ENCODE results near the gene KCTD2. TPM values are rescaled to one million over a fixed set of nuclear protein-coding genes. Genes with fewer than 3 reads are reported as not detected.
"Not testable (repeated sequence)": the region's sequence is repeated elsewhere in the genome, so short reads cannot be mapped to it uniquely, and the experiment has no call there.

Gene KCTD2
- polyA plus RNA-seq, 1 experiment = 36.0 TPM

DNA sequence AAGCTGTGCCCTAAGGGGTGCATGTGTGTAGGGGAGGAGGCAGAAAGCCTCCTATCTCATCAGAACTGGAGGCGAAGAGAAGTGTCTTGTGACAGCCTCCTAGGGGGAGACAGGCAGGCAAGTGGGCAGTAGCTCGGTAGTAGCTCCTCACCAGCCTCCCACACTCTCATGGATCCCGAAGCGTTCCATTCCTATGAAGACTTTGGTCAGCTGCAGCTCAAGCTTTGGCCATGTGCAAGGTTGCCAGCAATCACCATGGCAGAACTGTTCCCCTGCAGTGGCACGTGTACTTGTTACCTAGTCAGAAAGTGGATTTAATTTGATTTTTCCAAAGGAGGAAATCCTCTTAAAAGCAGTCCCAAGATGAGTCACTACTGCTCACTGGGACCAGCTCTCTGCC lies 27.9 kb upstream of the KCTD2 start:
- no peak for DNase-seq (ENCODE audit: low read depth, low spot score)
- Histone ChIP-seq H3K27ac (ENCODE audit: low read depth, low read length) (no peak overlapping the region), H3K27me3 (ENCODE audit: control insufficient read depth, insufficient read depth, low read length) (no peaks in the 10 kb centered on the region), H3K9me3 (ENCODE audit: control insufficient read depth, insufficient read depth, low read length) (no peaks in the 10 kb centered on the region), H3K4me3 (ENCODE audit: low read depth, low read length) (no peak overlapping the region)
- TF ChIP-seq, protein P1, sequence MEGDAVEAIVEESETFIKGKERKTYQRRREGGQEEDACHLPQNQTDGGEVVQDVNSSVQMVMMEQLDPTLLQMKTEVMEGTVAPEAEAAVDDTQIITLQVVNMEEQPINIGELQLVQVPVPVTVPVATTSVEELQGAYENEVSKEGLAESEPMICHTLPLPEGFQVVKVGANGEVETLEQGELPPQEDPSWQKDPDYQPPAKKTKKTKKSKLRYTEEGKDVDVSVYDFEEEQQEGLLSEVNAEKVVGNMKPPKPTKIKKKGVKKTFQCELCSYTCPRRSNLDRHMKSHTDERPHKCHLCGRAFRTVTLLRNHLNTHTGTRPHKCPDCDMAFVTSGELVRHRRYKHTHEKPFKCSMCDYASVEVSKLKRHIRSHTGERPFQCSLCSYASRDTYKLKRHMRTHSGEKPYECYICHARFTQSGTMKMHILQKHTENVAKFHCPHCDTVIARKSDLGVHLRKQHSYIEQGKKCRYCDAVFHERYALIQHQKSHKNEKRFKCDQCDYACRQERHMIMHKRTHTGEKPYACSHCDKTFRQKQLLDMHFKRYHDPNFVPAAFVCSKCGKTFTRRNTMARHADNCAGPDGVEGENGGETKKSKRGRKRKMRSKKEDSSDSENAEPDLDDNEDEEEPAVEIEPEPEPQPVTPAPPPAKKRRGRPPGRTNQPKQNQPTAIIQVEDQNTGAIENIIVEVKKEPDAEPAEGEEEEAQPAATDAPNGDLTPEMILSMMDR (IDR thresholded peaks at IDR 0.05; ENCODE audit: low read depth, low read length) = no peak
- ChIA-PET CTCF (interaction anchor here (0.8 to 1.5 kb wide), 3 partner anchors 57 to 183 kb away, joined by 3 to 4 read pairs (median 3); no protein-coding TSS in a partner anchor), POLR2A (interaction anchor here (0.7 kb wide), 2 partner anchors 35 to 497 kb away, joined by 5 to 8 read pairs; partner anchors contain the start of gene TSEN54)

DNA sequence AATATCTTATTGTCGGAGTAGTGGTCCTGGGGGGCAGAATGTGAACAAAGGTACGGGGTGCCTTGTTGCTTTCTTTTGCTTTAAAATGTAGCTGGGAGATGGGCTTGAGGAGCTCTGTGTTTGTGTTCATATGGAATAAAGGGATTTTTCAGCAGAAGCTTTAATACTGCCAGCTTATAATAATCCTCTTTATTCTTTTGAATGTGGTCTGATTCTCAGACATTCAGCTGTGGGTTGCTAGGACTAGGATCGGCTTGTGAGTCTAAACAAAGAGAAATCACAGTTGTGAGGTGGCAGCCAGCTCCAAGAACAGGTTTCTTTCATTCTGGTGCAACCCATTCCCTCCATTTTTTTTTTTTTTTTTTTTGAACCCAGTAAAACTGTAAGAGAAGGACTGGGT lies 27.3 kb upstream of the KCTD2 start:
- Histone ChIP-seq H3K9me3 (ENCODE audit: control insufficient read depth, insufficient read depth, low read length) (no peaks in the 10 kb centered on the region), H3K27me3 (ENCODE audit: control insufficient read depth, insufficient read depth, low read length) (no peaks in the 10 kb centered on the region), H3K4me3 (ENCODE audit: low read depth, low read length) (no peak overlapping the region), H3K27ac (ENCODE audit: low read depth, low read length) (no peak overlapping the region)
- TF ChIP-seq, protein P1 (IDR thresholded peaks at IDR 0.05; ENCODE audit: low read depth, low read length) = no peak
- ChIA-PET CTCF (interaction anchor here (0.6 to 1.5 kb wide), 4 partner anchors 58 to 726 kb away, joined by 3 to 4 read pairs (median 3); no protein-coding TSS in a partner anchor), POLR2A (interaction anchor here (0.7 kb wide), 2 partner anchors 36 to 497 kb away, joined by 5 to 8 read pairs; partner anchors contain the start of gene TSEN54)
- no peak for DNase-seq (ENCODE audit: low read depth, low spot score)

GRCh38 chr17:75020331-75021110 lies 26.5 kb upstream of the KCTD2 start:
- ChIA-PET CTCF (interaction anchor here (1.2 kb wide), 1 partner anchor 181 kb away, joined by 4 read pairs; no protein-coding TSS in a partner anchor), POLR2A (no interaction called here)
- TF ChIP-seq, protein P1 (IDR thresholded peaks at IDR 0.05; ENCODE audit: low read depth, low read length) = no peak

DNA sequence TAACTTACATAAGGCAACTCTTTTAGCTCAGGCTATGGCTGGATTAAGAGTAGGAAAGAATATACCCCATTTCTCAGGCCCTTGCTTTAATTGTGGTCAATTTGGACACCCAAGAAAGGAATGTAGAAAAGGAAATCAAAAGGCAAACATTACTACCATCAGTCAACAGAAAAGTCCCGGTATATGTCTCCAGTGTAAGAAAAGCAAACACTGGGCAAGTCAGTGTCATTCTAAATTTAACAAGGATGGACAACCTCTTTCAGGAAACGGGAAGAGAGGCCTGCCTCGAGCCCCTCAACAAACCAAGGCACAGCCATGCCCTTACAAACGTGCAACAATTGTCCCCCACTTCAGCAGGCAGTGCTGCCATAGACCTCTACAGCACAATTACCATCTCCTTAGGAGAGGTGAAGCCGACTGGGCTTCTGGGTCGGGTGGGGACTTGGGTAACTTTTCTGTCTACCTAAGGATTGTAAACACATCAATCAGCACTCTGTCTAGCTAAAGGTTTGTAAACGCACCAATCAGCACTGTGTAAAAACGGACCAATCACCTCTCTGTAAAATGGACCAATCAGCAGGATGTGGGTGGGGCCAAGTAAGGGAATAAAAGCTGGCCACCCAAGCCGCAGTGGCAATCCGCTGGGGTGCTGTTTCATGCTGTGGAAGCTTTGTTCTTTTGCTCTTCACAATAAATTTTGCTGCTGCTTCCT lies 22.2 kb upstream of the KCTD2 start:
- TF ChIP-seq, protein P1 (IDR thresholded peaks at IDR 0.05; ENCODE audit: low read depth, low read length) = no peak
- Histone ChIP-seq H3K27me3 (ENCODE audit: control insufficient read depth, insufficient read depth, low read length) (no peaks in the 10 kb centered on the region), H3K27ac (ENCODE audit: low read depth, low read length) (no peak overlapping the region), H3K4me3 (ENCODE audit: low read depth, low read length) (no peak overlapping the region), H3K9me3 (ENCODE audit: control insufficient read depth, insufficient read depth, low read length) (peaks cover 5% of the 10 kb centered on the region; the same call in 1 of the 2 replicates)
- POLR2A ChIA-PET = interaction anchor here (2.0 kb wide), 1 partner anchor 12 kb away, joined by 6 read pairs; the partner anchor contains the start of gene MRPL58
- CTCF ChIA-PET = interaction anchor here (0.6 to 2.3 kb wide), 2 partner anchors 12 to 63 kb away, joined by 3 to 10 read pairs; partner anchors contain the start of gene MRPL58
- no peak for DNase-seq (ENCODE audit: low read depth, low spot score)

More at GRCh38 chr17:75020331-75021110, 26.5 kb upstream of the KCTD2 start:
- no peak for DNase-seq (ENCODE audit: low read depth, low spot score)
- H3K27me3 ChIP-seq (ENCODE audit: control insufficient read depth, insufficient read depth, low read length) = no peaks in the 10 kb centered on the region
- H3K9me3 ChIP-seq (ENCODE audit: control insufficient read depth, insufficient read depth, low read length) = no peaks in the 10 kb centered on the region
- no peak overlapping the region for H3K4me3 ChIP-seq (ENCODE audit: low read depth, low read length)
- H3K27ac ChIP-seq (ENCODE audit: low read depth, low read length) = no peak overlapping the region

GRCh38 chr17:75025398-75025734 lies 21.7 kb upstream of the KCTD2 start:
- H3K9me3 ChIP-seq (ENCODE audit: control insufficient read depth, insufficient read depth, low read length) = peaks cover 10% of the 10 kb centered on the region
- H3K27me3 ChIP-seq (ENCODE audit: control insufficient read depth, insufficient read depth, low read length); DNase-seq (ENCODE audit: low read depth, low spot score); CTCF ChIA-PET; H3K4me3 ChIP-seq (ENCODE audit: low read depth, low read length); H3K27ac ChIP-seq (ENCODE audit: low read depth, low read length): not testable (repeated sequence)
- POLR2A ChIA-PET = interaction anchor here (2.0 kb wide), 1 partner anchor 13 kb away, joined by 6 read pairs; the partner anchor contains the start of gene MRPL58

DNA sequence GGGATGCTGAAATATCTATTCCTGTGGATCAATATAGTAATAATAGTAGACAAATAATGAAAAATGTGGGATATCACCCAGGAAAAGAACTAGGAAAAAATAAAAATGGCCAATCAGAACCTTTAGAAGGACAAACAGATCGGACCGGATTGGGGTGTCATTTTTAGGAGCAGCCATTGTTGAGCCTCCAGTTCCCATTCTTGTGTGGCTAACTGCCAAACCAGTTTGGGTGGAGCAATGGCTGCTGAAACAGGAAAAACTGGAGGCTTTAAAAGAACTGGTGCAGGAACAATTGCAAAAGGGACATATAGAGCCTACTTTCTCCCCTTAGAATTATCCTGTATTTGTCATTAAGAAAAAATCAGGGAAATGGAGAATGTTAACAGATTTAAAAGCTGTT lies 20.4 kb upstream of the KCTD2 start:
- DNase-seq (ENCODE audit: low read depth, low spot score); POLR2A ChIA-PET; H3K27me3 ChIP-seq (ENCODE audit: control insufficient read depth, insufficient read depth, low read length); H3K27ac ChIP-seq (ENCODE audit: low read depth, low read length); H3K4me3 ChIP-seq (ENCODE audit: low read depth, low read length); CTCF ChIA-PET: not testable (repeated sequence)
- peaks cover 17% of the 10 kb centered on the region for H3K9me3 ChIP-seq (ENCODE audit: control insufficient read depth, insufficient read depth, low read length)
